ENCODE results near the gene CNST. TPM values are rescaled to one million over a fixed set of nuclear protein-coding genes. Genes with fewer than 3 reads are reported as not detected.
A peak's percentile ranks its signal among the peaks of the same experiment; 100 is the strongest.
"Not testable (repeated sequence)": the region's sequence is repeated elsewhere in the genome, so short reads cannot be mapped to it uniquely, and the experiment has no call there.

The CNST gene
- polyA plus RNA-seq, 1 experiment, result 21.5 TPM

DNA sequence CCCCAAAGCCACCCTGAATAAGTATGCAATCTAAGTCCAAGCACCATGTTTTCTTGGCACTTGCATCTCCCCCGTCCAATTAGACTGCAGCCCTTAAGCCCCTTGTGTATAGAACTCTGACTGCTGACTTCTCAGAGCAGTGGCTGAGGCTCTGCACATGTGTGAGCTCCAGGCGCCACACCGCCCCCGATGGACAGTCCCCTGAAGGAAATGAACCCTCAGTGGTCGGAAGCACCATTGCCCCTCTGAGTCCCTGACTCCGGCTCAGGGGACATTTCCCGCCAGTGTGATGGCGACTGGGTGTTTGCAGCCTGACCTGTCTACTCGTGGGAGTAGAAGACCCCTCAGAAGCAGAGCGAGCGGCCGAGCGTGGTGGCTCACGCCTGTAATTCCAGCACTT lies 120.7 kb downstream of the CNST start:
- H3K4me3 ChIP-seq (ENCODE audit: low read depth, low read length), result no peak overlapping the region
- CTCF ChIA-PET, result interaction anchor here (0.6 to 0.9 kb wide), 2 partner anchors 120 to 323 kb away, joined by 3 read pairs; no protein-coding TSS in a partner anchor
- H3K9me3 ChIP-seq (ENCODE audit: control insufficient read depth, insufficient read depth, low read length), result no peaks in the 10 kb centered on the region
- no peaks in the 10 kb centered on the region for H3K27me3 ChIP-seq (ENCODE audit: control insufficient read depth, insufficient read depth, low read length)
- no peak for DNase-seq (ENCODE audit: low read depth, low spot score)
- no peak for TF ChIP-seq CTCF (IDR thresholded peaks at IDR 0.05; ENCODE audit: low read depth, low read length)
- POLR2A ChIA-PET, result no interaction called here
- H3K27ac ChIP-seq (ENCODE audit: low read depth, low read length), result peak overlapping the region; percentile 11

DNA sequence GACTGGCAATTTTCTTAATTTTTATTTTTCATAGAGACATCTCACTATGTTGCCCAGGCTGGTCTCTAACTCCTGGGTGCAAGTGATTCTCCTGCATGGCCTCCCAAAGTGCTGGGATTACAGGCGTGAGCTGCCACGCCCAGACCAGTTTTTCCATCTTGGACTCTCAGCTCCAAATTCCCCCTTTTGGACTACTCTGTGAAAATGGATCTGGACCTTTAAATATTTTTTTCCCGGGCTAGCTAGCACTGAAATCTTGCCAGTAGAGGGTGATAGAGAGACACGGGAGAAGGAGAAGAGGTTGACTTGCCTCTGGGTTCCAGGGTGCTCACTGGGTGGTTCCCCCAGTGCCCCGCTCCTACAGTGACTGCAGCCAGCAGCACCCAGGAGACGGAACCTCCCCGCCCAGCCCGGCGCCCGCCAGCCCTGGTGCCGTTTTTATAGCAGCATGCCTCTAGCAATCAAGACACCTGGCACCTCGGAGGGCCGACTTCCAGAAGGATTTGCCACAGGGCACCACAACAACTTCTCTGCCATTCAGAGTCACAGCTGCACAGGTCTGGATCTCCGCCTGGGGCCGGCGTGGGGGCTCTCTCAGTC lies 123.3 kb downstream of the CNST start:
- H3K4me3 ChIP-seq (ENCODE audit: low read depth, low read length), result peak overlapping the region; percentile 38
- ChIA-PET CTCF (interaction anchor here (0.6 to 3.8 kb wide), 39 partner anchors 9 to 229 kb away, joined by 3 to 32 read pairs (median 4); partner anchors contain the start of genes SCCPDH and SMYD3), POLR2A (interaction anchor here (0.7 kb wide), 1 partner anchor 21 kb away, joined by 3 read pairs; no protein-coding TSS in a partner anchor)
- peaks cover 6% of the 10 kb centered on the region; the same call in 1 of the 2 replicates for H3K9me3 ChIP-seq (ENCODE audit: control insufficient read depth, insufficient read depth, low read length)
- DNase-seq (ENCODE audit: low read depth, low spot score), result peak; percentile 37
- TF ChIP-seq CTCF (IDR thresholded peaks at IDR 0.05; ENCODE audit: low read depth, low read length), result peak; percentile 95
- no peaks in the 10 kb centered on the region for H3K27me3 ChIP-seq (ENCODE audit: control insufficient read depth, insufficient read depth, low read length)
- H3K27ac ChIP-seq (ENCODE audit: low read depth, low read length), result no peak overlapping the region

GRCh38 chr1:246690100-246690499 lies 123.8 kb downstream of the CNST start:
- H3K9me3 ChIP-seq (ENCODE audit: control insufficient read depth, insufficient read depth, low read length), result peaks cover 6% of the 10 kb centered on the region; the same call in 1 of the 2 replicates
- no peak for DNase-seq (ENCODE audit: low read depth, low spot score)
- no peak for TF ChIP-seq CTCF (IDR thresholded peaks at IDR 0.05; ENCODE audit: low read depth, low read length)
- CTCF ChIA-PET, result interaction anchor here (0.6 to 3.8 kb wide), 20 partner anchors 9 to 230 kb away, joined by 3 to 32 read pairs (median 4); partner anchors contain the start of gene SCCPDH
- H3K27me3 ChIP-seq (ENCODE audit: control insufficient read depth, insufficient read depth, low read length), result no peaks in the 10 kb centered on the region
- H3K27ac ChIP-seq (ENCODE audit: low read depth, low read length), result no peak overlapping the region
- no peak overlapping the region for H3K4me3 ChIP-seq (ENCODE audit: low read depth, low read length)
- POLR2A ChIA-PET, result no interaction called here

GRCh38 chr1:246691622-246692495 lies 125.6 kb downstream of the CNST start:
- CTCF ChIA-PET, result interaction anchor here (2.4 to 3.8 kb wide), 2 partner anchors 11 to 61 kb away, joined by 7 to 28 read pairs; no protein-coding TSS in a partner anchor
- no peak for DNase-seq (ENCODE audit: low read depth, low spot score)
- no peaks in the 10 kb centered on the region for H3K27me3 ChIP-seq (ENCODE audit: control insufficient read depth, insufficient read depth, low read length)
- peaks cover 15% of the 10 kb centered on the region for H3K9me3 ChIP-seq (ENCODE audit: control insufficient read depth, insufficient read depth, low read length)
- POLR2A ChIA-PET, result no interaction called here
- H3K27ac ChIP-seq (ENCODE audit: low read depth, low read length), result no peak overlapping the region
- H3K4me3 ChIP-seq (ENCODE audit: low read depth, low read length), result no peak overlapping the region
- TF ChIP-seq CTCF (IDR thresholded peaks at IDR 0.05; ENCODE audit: low read depth, low read length), result no peak

DNA sequence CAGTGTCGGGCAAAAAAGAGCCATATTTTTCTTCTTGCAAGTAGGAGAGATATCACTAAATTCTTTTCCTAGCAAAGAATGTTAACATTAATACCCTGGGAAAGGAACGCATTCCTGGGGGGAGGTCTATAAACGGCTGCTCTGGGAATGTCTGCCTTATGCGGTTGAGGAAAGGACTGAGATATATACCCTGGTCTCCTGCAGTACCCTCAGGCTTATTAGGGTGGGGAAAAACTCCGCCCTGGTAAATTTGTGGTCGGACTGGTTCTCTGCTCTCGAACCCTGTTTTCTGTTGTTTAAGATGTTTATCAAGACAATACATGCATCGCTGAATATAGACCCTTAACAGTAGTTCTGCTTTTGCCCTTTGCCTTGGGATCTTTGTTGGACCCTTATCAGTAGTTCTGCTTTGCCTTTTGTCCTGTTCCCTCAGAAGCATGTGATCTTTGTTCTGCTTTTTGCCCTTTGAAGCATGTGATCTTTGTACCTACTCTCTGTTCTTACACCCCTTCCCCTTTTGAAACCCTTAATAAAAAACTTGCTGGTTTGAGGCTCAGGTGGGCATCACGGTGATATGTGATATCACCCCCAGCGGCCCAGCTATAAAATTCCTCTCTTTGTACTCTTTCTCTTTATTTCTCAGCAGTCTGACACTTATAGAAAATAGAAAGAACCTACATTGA lies 128.1 kb downstream of the CNST start:
- CTCF ChIA-PET; H3K27me3 ChIP-seq (ENCODE audit: control insufficient read depth, insufficient read depth, low read length); POLR2A ChIA-PET: not testable (repeated sequence)

More for the DNA sequence above, 128.1 kb downstream of the CNST start:
- not testable (repeated sequence) for DNase-seq (ENCODE audit: low read depth, low spot score); H3K4me3 ChIP-seq (ENCODE audit: low read depth, low read length); H3K27ac ChIP-seq (ENCODE audit: low read depth, low read length)
- peaks cover 17% of the 10 kb centered on the region for H3K9me3 ChIP-seq (ENCODE audit: control insufficient read depth, insufficient read depth, low read length)
